Keratinocyte (primary cell): ENCODE measurements around the gene S100B. TPM values are rescaled to one million over a fixed set of nuclear protein-coding genes. Genes with fewer than 3 reads are reported as not detected.

ENCODE experiments used
- DNase-seq: peaks from one replicate; pipeline ENCODE4 v3.0.0-alpha.2; 2011; ENCODE audit warnings: low read depth, missing footprints, low spot score
- FAIRE-seq: peaks from 2 replicates; lab custom pipeline; 2011; peaks lifted over from hg19 to GRCh38; lab: Jason Lieb, UNC
- H2AFZ ChIP-seq: 2 replicates; pipeline ENCODE4 v1.6.0; 2012; ENCODE audit warnings: low read length, control low read depth, inconsistent platforms; ENCODE audit not compliant: control insufficient read depth
- H3K27ac ChIP-seq: 2 replicates; pipeline ENCODE4 v1.5.1; 2011; ENCODE audit warnings: low read length; ENCODE audit not compliant: control insufficient read depth, insufficient read depth
- H3K27me3 ChIP-seq: 3 replicates; pipeline ENCODE4 v1.6.0; 2011; ENCODE audit warnings: low read length; ENCODE audit not compliant: control insufficient read depth, insufficient read depth; ENCODE audit errors: extremely low read depth
- H3K36me3 ChIP-seq, 2 experiments: 2 replicates in 1 of 2; 3 replicates in 1 of 2; pipeline ENCODE4 v1.5.1; 2011; ENCODE audit warnings: low read length in 2 of 2, mild to moderate bottlenecking in 1 of 2; ENCODE audit not compliant: control insufficient read depth in 2 of 2, insufficient read depth in 2 of 2; ENCODE audit errors: extremely low read depth in 1 of 2
- H3K4me1 ChIP-seq: 3 replicates; pipeline ENCODE4 v1.5.1; 2011; ENCODE audit warnings: low read length; ENCODE audit not compliant: control insufficient read depth, insufficient read depth; ENCODE audit errors: extremely low read depth
- H3K4me2 ChIP-seq: 3 replicates; pipeline ENCODE4 v1.6.0; 2011; ENCODE audit warnings: low read depth, low read length; ENCODE audit not compliant: control insufficient read depth, insufficient read depth; ENCODE audit errors: extremely low read depth
- H3K4me3 ChIP-seq, 3 experiments: fragments of 200-600 bp in 1 of 3; sonication (generic) in 1 of 3; 2 replicates in 2 of 3; 3 replicates in 1 of 3; pipeline ENCODE4 v1.5.1; 2011 to 2016; ENCODE audit warnings: low read length in 3 of 3, mild to moderate bottlenecking in 3 of 3, control low read depth in 2 of 3, inconsistent platforms in 1 of 3, low read depth in 1 of 3, mixed read lengths in 1 of 3, mixed run types in 1 of 3, moderate library complexity in 1 of 3; ENCODE audit not compliant: control insufficient read depth in 2 of 3, insufficient read depth in 2 of 3; ENCODE audit errors: extremely low read depth in 1 of 3
- H3K79me2 ChIP-seq: 2 replicates; pipeline ENCODE4 v1.6.0; 2012; ENCODE audit warnings: low read length; ENCODE audit not compliant: control insufficient read depth, insufficient read depth
- H3K9ac ChIP-seq: 3 replicates; pipeline ENCODE4 v1.6.0; 2011; ENCODE audit warnings: low read length; ENCODE audit not compliant: control insufficient read depth, insufficient read depth; ENCODE audit errors: extremely low read depth
- H3K9me1 ChIP-seq: 3 replicates; pipeline ENCODE4 v1.6.0; 2011; ENCODE audit warnings: low read length; ENCODE audit not compliant: control insufficient read depth, insufficient read depth; ENCODE audit errors: extremely low read depth
- H3K9me3 ChIP-seq: 2 replicates; pipeline ENCODE4 v1.5.1; 2012; ENCODE audit warnings: low read depth, low read length; ENCODE audit not compliant: control insufficient read depth
- H4K20me1 ChIP-seq: 3 replicates; pipeline ENCODE4 v1.6.0; 2011; ENCODE audit warnings: low read length; ENCODE audit not compliant: control insufficient read depth, insufficient read depth; ENCODE audit errors: extremely low read depth
- EZH2 ChIP-seq: IDR thresholded peaks from one replicate; pipeline ENCODE4 v1.6.1; 2012; ENCODE audit warnings: inconsistent platforms, mild to moderate bottlenecking, low read length, moderate library complexity
- dilution Hi-C: fragments of 300-500 bp; cut with MboI; formaldehyde crosslinking; loops from one replicate; pipeline ENCODE4 v1.7.0; 2020; ENCODE audit warnings: low sequenced_read_pairs; ENCODE audit not compliant: extremely low pct_ligation_motif_present
- polyA plus RNA-seq, 5 experiments: library from polyadenylated mRNA; depleted of rRNA in 3 of 5; stranded (reverse) in 3 of 5; stranded (forward) in 1 of 5; unstranded in 1 of 5; fragments of >200 nt; gene quantifications; 1 replicate in 1 of 5; 2 replicates in 3 of 5; 3 replicates in 1 of 5; pipeline versions ENCODE4 v1.2.1 to v1.2.3, GENCODE V29; 2011 to 2012; ENCODE audit warnings: missing spikeins in 2 of 5, low read depth in 1 of 5, low replicate concordance in 1 of 5
- TF ChIP-seq, protein P1 (sequence below), 3 experiments: IDR thresholded peaks in 1 of 3; conservative IDR thresholded peaks in 1 of 3; optimal IDR thresholded peaks in 1 of 3; 2 replicates in 2 of 3; 3 replicates in 1 of 3; pipeline versions ENCODE3 to v1.5.1; 2011; ENCODE audit warnings: low read length in 3 of 3, mild to moderate bottlenecking in 3 of 3, moderate library complexity in 2 of 3, control low read depth in 1 of 3, inconsistent platforms in 1 of 3; ENCODE audit not compliant: insufficient read depth in 2 of 3; ENCODE audit errors: extremely low read depth in 1 of 3

Gene S100B
- polyA plus RNA-seq, 1 donor (not counting 4 experiments of a cell fraction or from before 2014, with no cell fraction given): not detected

DNA sequence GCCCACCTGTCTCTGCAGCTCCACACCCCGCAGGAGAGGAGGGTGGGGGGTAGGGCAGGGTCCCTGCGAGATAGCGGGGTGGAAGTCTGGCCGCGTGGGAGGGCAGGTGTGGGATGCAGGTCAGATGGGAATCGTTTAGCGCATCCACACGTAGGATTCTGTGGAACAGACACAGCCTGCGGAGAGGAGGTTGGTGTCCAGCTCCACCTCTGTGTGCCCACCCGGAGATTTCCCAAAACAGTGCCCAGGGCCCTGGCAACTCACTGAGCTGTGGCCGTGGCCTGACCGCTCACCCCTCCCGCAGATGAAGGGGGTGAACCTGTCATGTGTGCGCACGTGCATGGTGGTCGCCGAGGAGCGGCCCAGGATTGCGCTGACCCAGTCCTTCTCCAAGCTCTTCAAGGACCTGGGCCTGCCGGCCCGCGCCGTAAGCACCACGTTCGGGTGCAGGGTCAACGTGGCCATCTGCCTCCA is 46.9 kb downstream of the S100B start:
- Histone ChIP-seq H3K4me3 (no peak overlapping the region), H3K9me3 (no peaks in the 10 kb centered on the region), H3K4me1 (no peaks in the 10 kb centered on the region), H3K36me3 (peaks cover 51 to 52% of the 10 kb centered on the region in 2 experiments), H3K4me2 (no peak overlapping the region), H2AFZ (no peak overlapping the region), H3K9ac (no peak overlapping the region), H3K79me2 (no peaks in the 10 kb centered on the region), H3K27ac (no peak overlapping the region), H3K27me3 (no peaks in the 10 kb centered on the region), H4K20me1 (no peaks in the 10 kb centered on the region), H3K9me1 (no peaks in the 10 kb centered on the region)
- no peak for FAIRE-seq
- no peak for DNase-seq
- dilution Hi-C loops: no loop called here
- no peak for TF ChIP-seq EZH2
- TF ChIP-seq, protein P1, sequence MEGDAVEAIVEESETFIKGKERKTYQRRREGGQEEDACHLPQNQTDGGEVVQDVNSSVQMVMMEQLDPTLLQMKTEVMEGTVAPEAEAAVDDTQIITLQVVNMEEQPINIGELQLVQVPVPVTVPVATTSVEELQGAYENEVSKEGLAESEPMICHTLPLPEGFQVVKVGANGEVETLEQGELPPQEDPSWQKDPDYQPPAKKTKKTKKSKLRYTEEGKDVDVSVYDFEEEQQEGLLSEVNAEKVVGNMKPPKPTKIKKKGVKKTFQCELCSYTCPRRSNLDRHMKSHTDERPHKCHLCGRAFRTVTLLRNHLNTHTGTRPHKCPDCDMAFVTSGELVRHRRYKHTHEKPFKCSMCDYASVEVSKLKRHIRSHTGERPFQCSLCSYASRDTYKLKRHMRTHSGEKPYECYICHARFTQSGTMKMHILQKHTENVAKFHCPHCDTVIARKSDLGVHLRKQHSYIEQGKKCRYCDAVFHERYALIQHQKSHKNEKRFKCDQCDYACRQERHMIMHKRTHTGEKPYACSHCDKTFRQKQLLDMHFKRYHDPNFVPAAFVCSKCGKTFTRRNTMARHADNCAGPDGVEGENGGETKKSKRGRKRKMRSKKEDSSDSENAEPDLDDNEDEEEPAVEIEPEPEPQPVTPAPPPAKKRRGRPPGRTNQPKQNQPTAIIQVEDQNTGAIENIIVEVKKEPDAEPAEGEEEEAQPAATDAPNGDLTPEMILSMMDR (optimal IDR thresholded peaks at IDR 0.05 in 1 of 3, IDR thresholded peaks at IDR 0.05 in 1 of 3, conservative IDR thresholded peaks at IDR 0.05 in 1 of 3; ENCODE audit: extremely low read depth in 1 of 3, insufficient read depth in 2 of 3, low read length in 3 of 3): no peak

DNA sequence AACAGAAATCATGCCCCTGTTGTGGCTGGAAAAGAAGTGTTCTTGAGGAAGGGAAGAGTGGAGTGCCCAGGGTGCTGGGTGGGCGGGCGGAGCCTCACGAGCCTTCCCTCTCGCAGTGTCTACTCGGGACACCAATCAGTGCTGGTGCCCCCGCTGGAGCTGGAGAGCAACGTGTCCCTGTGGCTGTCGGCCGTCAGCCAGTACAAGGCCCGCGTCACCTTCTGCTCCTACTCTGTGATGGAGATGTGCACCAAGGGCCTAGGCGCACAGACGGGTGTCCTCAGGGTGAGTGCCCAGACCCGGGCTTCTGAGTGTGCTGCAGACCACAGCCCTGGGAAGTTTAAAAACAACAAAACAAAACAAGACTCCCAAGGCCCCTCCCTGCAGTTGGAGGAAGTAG is 47.4 kb downstream of the S100B start:
- H3K36me3 ChIP-seq: peaks cover 48% of the 10 kb centered on the region in 2 experiments
- H3K9ac ChIP-seq: no peak overlapping the region
- H3K79me2 ChIP-seq: no peaks in the 10 kb centered on the region
- dilution Hi-C loops: no loop called here
- no peak overlapping the region for H2AFZ ChIP-seq
- no peak overlapping the region for H3K4me3 ChIP-seq
- H3K4me2 ChIP-seq: no peak overlapping the region
- DNase-seq (no peak), FAIRE-seq (no peak)
- H4K20me1 ChIP-seq: no peaks in the 10 kb centered on the region
- no peaks in the 10 kb centered on the region for H3K9me3 ChIP-seq
- H3K27ac ChIP-seq: no peak overlapping the region
- TF ChIP-seq, protein P1 (optimal IDR thresholded peaks at IDR 0.05 in 1 of 3, IDR thresholded peaks at IDR 0.05 in 1 of 3, conservative IDR thresholded peaks at IDR 0.05 in 1 of 3; ENCODE audit: extremely low read depth in 1 of 3, insufficient read depth in 2 of 3, low read length in 3 of 3): no peak
- no peak for TF ChIP-seq EZH2
- no peaks in the 10 kb centered on the region for H3K4me1 ChIP-seq
- no peaks in the 10 kb centered on the region for H3K27me3 ChIP-seq
- H3K9me1 ChIP-seq: no peaks in the 10 kb centered on the region
